ENCODE data around the gene SARNP.

Gene SARNP

GRCh38 chr12:55723516-55724225 is 93.9 kb downstream of the SARNP start:
- ATAC-seq: no peak

- ATAC-seq: no peak
These were observed 94.6 kb downstream of the SARNP start for GRCh38 chr12:55722948-55723347.

- no peak for ATAC-seq
These were observed 95.8 kb downstream of the SARNP start for GRCh38 chr12:55721601-55722213.

- ATAC-seq: no peak
These were observed 96.6 kb downstream of the SARNP start for GRCh38 chr12:55720894-55721444.

- no peak for ATAC-seq
These were observed 97.4 kb downstream of the SARNP start, which contains the start of gene RDH5 for GRCh38 chr12:55720071-55720564. Gene RDH5, plus strand, starts transcription at chr12:55720393. Its CDS starts 792 bp downstream, at chr12:55721185.

- no peak for ATAC-seq
These were observed 98.2 kb downstream of the SARNP start for GRCh38 chr12:55719371-55719770.

GRCh38 chr12:55718624-55719275 is 98.8 kb downstream of the SARNP start:
- no peak for ATAC-seq

GRCh38 chr12:55718015-55718414 is 99.5 kb downstream of the SARNP start:
- no peak for ATAC-seq

GRCh38 chr12:55717011-55718007 is 100.2 kb downstream of the SARNP start:
- peak; percentile 34 to 50 for ATAC-seq

- ATAC-seq: no peak
These were observed 101.0 kb downstream of the SARNP start for GRCh38 chr12:55716582-55716957.

- ATAC-seq: peak; percentile 92 to 94
These were observed 101.5 kb downstream of the SARNP start, which contains the start of gene BLOC1S1 for GRCh38 chr12:55715833-55716581. Gene BLOC1S1, plus strand, starts transcription at chr12:55716046. Its CDS starts 6 bp downstream, at chr12:55716052.

GRCh38 chr12:55715169-55715764 is 102.3 kb downstream of the SARNP start:
- ATAC-seq: no peak

- no peak for ATAC-seq
These were observed 103.8 kb downstream of the SARNP start for GRCh38 chr12:55713721-55714120.

- no peak for ATAC-seq
These were observed 104.7 kb downstream of the SARNP start for GRCh38 chr12:55712700-55713415.

- ATAC-seq: no peak
These were observed 105.6 kb downstream of the SARNP start for GRCh38 chr12:55711786-55712553.

GRCh38 chr12:55708695-55709233 is 108.8 kb downstream of the SARNP start:
- no peak for ATAC-seq

GRCh38 chr12:55707841-55708694 is 109.5 kb downstream of the SARNP start, which contains the start of gene ITGA7:
Gene ITGA7, minus strand, starts transcription at chr12:55707904. Its CDS starts 222 bp downstream, at chr12:55707682.
- ATAC-seq: peak; percentile 71 to 78

Measured in activated CD4-positive, CD25-positive, alpha-beta regulatory T cell treated with anti-CD3 and anti-CD28 coated beads, Interleukin-2, amount 50 U/mL, for 24 hours (primary cell).